Measurements from ENCODE around the gene ADCY9.
A peak's percentile ranks its signal among the peaks of the same experiment; 100 is the strongest.
"Not testable (repeated sequence)": the region's sequence is repeated elsewhere in the genome, so short reads cannot be mapped to it uniquely, and the experiment has no call there.

Gene ADCY9

GRCh38 chr16:3974751-3975150 lies 141.5 kb downstream of the ADCY9 start:
- no peak for DNase-seq (ENCODE audit: low read depth)

GRCh38 chr16:3971706-3972105 lies 144.5 kb downstream of the ADCY9 start:
- DNase-seq (ENCODE audit: low read depth): no peak

- peak; percentile 54 for DNase-seq (ENCODE audit: low read depth)
Measured at GRCh38 chr16:3971261-3971660, 145.0 kb downstream of the ADCY9 start.

- no peak for DNase-seq (ENCODE audit: low read depth)
Measured at GRCh38 chr16:3968551-3968950, 147.7 kb downstream of the ADCY9 start.

GRCh38 chr16:3966681-3967080 lies 149.6 kb downstream of the ADCY9 start:
- no peak for DNase-seq (ENCODE audit: low read depth)

- DNase-seq (ENCODE audit: low read depth): no peak
Measured at GRCh38 chr16:3965781-3966582, 150.3 kb downstream of the ADCY9 start.

- no peak for DNase-seq (ENCODE audit: low read depth)
Measured at GRCh38 chr16:3965306-3965705, 150.9 kb downstream of the ADCY9 start.

- no peak for DNase-seq (ENCODE audit: low read depth)
Measured at GRCh38 chr16:3964686-3965290, 151.5 kb downstream of the ADCY9 start.

- no peak for DNase-seq (ENCODE audit: low read depth)
Measured at GRCh38 chr16:3963886-3964685, 152.2 kb downstream of the ADCY9 start.

GRCh38 chr16:3963203-3963602 lies 153.0 kb downstream of the ADCY9 start:
- DNase-seq (ENCODE audit: low read depth): peak; percentile 24

- DNase-seq (ENCODE audit: low read depth): no peak
Measured at GRCh38 chr16:3961449-3961849, 154.8 kb downstream of the ADCY9 start.

- DNase-seq (ENCODE audit: low read depth): not testable (repeated sequence)
Measured at GRCh38 chr16:3959926-3960590, 156.2 kb downstream of the ADCY9 start.

GRCh38 chr16:3959148-3959547 lies 157.1 kb downstream of the ADCY9 start:
- peak; percentile 58 for DNase-seq (ENCODE audit: low read depth)

GRCh38 chr16:3957344-3957980 lies 158.8 kb downstream of the ADCY9 start:
- DNase-seq (ENCODE audit: low read depth): no peak

GRCh38 chr16:3954411-3954921 lies 161.8 kb downstream of the ADCY9 start:
- DNase-seq (ENCODE audit: low read depth): no peak

GRCh38 chr16:3953728-3954410 lies 162.4 kb downstream of the ADCY9 start:
- DNase-seq (ENCODE audit: low read depth): no peak

GRCh38 chr16:3952737-3953131 lies 163.5 kb downstream of the ADCY9 start:
- peak; percentile 96 for DNase-seq (ENCODE audit: low read depth)

GRCh38 chr16:3951861-3952736 lies 164.1 kb downstream of the ADCY9 start:
- peak; percentile 85 for DNase-seq (ENCODE audit: low read depth)

GRCh38 chr16:3951380-3951779 lies 164.9 kb downstream of the ADCY9 start:
- not testable (repeated sequence) for DNase-seq (ENCODE audit: low read depth)

Measured in fibroblast of gingiva (primary cell).